ENCODE results near the gene SNRNP25.
"Not testable (repeated sequence)": the region's sequence is repeated elsewhere in the genome, so short reads cannot be mapped to it uniquely, and the experiment has no call there.

GRCh38 chr16:30627-31026 lies 23.0 kb upstream of the SNRNP25 start:
- not testable (repeated sequence) for TF ChIP-seq CTCF, POLR2A (IDR thresholded peaks at IDR 0.05)
